Measurements from ENCODE around the gene CCDC187.

The CCDC187 gene

DNA sequence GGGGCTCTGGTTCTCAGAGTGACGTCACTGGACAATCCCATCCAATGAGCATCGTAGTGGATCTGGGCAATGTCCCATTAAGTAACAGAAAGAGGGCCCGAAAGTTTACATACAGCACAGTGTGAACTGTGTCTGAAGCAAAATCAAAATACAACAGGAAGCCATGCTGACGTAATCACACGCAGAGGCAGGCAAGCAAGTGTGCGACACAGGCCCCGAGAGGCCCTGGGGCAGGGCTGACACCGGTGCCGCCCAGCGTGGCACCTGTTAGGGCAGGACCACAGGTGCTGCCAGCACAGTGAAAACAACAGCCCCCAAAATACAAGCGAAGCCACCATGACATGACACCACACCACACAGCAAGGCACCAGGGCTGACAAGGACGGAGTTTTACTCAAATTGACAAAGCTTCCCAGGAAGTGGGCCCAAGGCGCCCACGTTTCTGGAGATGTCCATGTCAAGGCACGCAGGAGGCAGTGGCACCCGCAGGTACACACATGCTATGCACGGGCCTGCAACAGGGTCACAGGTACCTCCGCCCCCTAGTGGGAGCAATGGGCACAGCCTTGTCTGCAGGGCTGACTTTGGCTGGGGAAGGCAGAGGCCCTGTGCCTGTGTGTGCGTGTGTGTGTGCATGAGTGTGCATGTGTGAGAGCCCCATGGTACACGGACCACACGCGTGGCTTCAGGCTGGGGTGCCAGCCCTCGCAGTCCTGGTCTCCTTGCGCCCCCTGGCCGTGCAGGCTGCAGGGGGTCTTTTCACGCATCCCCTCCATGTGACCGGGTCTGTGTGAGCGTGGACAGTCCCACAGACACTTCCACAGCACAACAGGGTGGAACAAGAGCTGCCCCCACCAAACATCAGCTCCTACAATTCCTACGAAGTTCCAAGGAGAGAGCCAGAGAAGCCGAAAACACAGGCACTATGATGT, 77.9 kb downstream of the CCDC187 start:
- Histone ChIP-seq H3K9me3 (no peaks in the 10 kb centered on the region), H3K27ac (no peak overlapping the region), H3K4me1 (no peaks in the 10 kb centered on the region), H3K27me3 (no peaks in the 10 kb centered on the region), H3K4me3 (no peak overlapping the region), H3K36me3 (peaks cover 0 to 42% (median 32%) of the 10 kb centered on the region in 3 donors)
- DNase-seq, result peak in 1 of 2 donors; percentile 35
- TF ChIP-seq, protein P1, sequence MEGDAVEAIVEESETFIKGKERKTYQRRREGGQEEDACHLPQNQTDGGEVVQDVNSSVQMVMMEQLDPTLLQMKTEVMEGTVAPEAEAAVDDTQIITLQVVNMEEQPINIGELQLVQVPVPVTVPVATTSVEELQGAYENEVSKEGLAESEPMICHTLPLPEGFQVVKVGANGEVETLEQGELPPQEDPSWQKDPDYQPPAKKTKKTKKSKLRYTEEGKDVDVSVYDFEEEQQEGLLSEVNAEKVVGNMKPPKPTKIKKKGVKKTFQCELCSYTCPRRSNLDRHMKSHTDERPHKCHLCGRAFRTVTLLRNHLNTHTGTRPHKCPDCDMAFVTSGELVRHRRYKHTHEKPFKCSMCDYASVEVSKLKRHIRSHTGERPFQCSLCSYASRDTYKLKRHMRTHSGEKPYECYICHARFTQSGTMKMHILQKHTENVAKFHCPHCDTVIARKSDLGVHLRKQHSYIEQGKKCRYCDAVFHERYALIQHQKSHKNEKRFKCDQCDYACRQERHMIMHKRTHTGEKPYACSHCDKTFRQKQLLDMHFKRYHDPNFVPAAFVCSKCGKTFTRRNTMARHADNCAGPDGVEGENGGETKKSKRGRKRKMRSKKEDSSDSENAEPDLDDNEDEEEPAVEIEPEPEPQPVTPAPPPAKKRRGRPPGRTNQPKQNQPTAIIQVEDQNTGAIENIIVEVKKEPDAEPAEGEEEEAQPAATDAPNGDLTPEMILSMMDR (IDR thresholded peaks at IDR 0.05), result peak; percentile 56 to 62
- intact Hi-C loops (cut with DNase I; ENCODE audit: low total_unique reads), result no loop called here

DNA sequence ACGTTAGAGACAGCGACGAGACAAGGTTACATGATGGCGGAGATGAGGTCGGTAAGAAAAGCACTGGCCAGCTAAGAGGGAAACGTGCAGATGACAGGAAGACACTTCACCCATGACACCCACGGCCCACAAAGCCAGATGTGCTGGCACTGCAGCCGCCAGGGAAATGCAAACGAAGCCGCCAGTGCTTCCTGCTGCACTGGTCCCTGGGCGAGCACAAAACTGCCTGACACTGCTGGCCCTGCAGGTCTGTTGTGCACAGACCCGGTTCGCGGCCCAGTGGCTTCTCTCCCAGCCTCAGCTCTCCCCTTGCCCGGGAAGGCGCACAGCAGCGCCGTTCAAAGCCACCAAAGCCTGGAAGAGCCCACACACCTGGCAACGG, 78.5 kb downstream of the CCDC187 start:
- Histone ChIP-seq H3K36me3 (peaks cover 0 to 48% (median 33%) of the 10 kb centered on the region in 3 donors), H3K4me3 (no peak overlapping the region), H3K4me1 (no peaks in the 10 kb centered on the region), H3K9me3 (no peaks in the 10 kb centered on the region), H3K27me3 (no peaks in the 10 kb centered on the region), H3K27ac (no peak overlapping the region)
- DNase-seq, result no peak
- intact Hi-C loops (cut with DNase I; ENCODE audit: low total_unique reads), result no loop called here
- TF ChIP-seq, protein P1 (IDR thresholded peaks at IDR 0.05), result no peak

DNA sequence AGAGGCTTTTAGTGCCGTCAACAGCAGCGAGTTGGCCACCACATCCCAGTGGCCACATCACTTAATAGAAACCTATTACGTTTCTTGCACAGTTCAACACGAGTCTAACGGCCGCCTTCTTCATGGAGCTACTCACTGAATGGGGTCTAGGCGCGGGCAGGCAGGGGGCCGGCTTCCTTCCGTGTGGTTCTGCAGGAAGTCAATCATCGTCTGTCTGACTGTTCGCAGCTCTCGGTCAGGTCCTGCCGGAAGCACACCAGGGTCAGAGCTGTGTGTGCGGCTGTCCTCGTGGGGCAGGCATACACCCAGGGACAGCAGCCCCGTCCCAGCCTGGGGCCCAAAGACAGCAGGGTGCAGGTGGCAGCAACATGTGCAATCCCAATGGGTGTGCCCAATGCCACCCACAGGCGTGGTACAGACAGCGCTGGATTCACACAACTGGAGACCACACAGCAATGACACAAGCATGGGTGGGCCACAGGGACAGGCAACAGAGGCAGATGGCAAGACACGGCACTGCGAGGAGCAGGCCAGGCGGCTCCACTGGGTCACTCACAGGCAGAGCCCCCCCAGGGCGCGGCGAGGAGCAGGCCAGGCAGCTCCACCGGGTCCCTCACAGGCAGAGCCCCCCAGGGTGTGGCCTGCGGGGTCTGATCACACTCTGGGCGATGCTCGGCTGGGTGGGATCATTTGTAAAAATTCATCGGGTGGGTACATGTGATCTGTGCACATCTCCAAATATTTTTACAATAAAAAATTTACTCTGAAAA, 79.8 kb downstream of the CCDC187 start:
- H3K27me3 ChIP-seq, result no peaks in the 10 kb centered on the region
- DNase-seq, result no peak
- H3K4me3 ChIP-seq, result no peak overlapping the region
- no peaks in the 10 kb centered on the region for H3K4me1 ChIP-seq
- H3K27ac ChIP-seq, result no peak overlapping the region
- intact Hi-C loops (cut with DNase I; ENCODE audit: low total_unique reads), result no loop called here
- H3K9me3 ChIP-seq, result no peaks in the 10 kb centered on the region
- TF ChIP-seq, protein P1 (IDR thresholded peaks at IDR 0.05), result no peak
- H3K36me3 ChIP-seq, result peaks cover 0 to 55% (median 39%) of the 10 kb centered on the region in 3 donors

DNA sequence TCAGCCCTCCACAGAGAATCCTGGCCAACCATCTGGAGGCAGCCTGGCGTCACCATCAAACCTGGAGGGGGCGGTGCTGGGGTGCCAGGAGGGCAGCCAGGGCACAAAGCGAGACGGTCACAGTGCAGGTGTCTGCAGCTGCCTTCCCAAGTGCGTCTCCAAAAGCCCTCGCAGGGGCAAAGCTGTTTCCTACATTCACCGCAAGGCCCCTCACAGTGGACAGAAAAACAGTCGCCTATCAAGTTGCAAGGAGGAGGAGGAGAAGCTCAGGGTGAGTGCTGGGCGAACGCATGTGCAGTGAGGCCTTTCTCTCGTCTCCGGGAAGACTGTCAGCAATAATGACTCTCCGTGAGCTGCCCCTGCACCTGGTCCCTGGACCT, 81.0 kb downstream of the CCDC187 start:
- no peak for DNase-seq
- H3K27ac ChIP-seq, result no peak overlapping the region
- no peak overlapping the region for H3K4me3 ChIP-seq
- no peaks in the 10 kb centered on the region for H3K27me3 ChIP-seq
- intact Hi-C loops (cut with DNase I; ENCODE audit: low total_unique reads), result no loop called here
- no peaks in the 10 kb centered on the region for H3K9me3 ChIP-seq
- H3K36me3 ChIP-seq, result peaks cover 0 to 67% (median 51%) of the 10 kb centered on the region in 3 donors
- H3K4me1 ChIP-seq, result no peaks in the 10 kb centered on the region
- TF ChIP-seq, protein P1 (IDR thresholded peaks at IDR 0.05), result no peak

DNA sequence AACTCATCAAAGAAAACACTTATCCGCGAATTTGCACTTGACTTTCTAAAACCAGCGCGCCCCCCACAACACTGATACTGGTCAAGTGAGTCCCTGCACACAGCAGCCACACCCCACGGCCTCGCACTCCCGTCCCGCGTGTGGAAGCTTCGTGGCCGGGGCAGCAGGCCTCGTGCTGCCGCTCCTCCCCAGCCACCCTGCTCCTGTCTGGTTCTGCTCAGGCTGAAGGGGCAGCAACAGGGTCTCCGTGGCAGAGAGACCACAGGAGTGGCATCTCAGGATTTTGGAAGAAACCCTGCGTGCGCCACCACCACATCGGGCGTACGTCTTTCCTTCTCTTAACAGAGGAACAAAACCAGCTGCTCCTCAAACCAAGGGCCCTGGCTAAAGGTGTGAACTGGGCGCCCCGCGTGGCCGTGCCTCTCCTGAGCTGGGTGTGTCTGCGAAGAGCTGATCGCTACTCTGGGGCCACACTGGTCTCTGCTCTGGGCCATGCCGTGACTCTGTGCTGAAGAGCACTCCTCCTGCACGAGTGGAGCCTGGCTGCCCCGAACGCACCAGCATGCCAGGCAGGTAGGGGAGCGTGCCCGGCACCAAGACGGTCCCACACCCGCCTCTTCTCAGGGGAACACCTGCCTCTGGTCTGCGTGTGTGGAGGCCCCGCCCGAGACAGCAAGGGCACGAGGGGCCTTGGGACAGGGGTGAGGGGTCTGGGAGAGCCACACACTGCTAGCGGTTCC, 81.6 kb downstream of the CCDC187 start:
- no peak for DNase-seq
- intact Hi-C loops (cut with DNase I; ENCODE audit: low total_unique reads), result no loop called here
- H3K9me3 ChIP-seq, result no peaks in the 10 kb centered on the region

More for the DNA sequence above, 81.6 kb downstream of the CCDC187 start:
- H3K4me3 ChIP-seq, result no peak overlapping the region
- H3K4me1 ChIP-seq, result no peaks in the 10 kb centered on the region
- peaks cover 0 to 73% (median 55%) of the 10 kb centered on the region in 3 donors for H3K36me3 ChIP-seq
- H3K27ac ChIP-seq, result no peak overlapping the region
- TF ChIP-seq, protein P1 (IDR thresholded peaks at IDR 0.05), result no peak
- no peaks in the 10 kb centered on the region for H3K27me3 ChIP-seq
